MM.1S (cell line): ENCODE results near the gene MPDZ.

Source experiments
- EZH2phosphoT487 ChIP-seq: fragments of 300-600 bp; sonication (generic); IDR thresholded peaks from 2 replicates; pipeline ENCODE4 v1.6.1; 2018; ENCODE audit warnings: antibody characterized with exemption, low read length
- TF ChIP-seq, protein P1 (sequence below): fragments of 300-600 bp; sonication (generic); IDR thresholded peaks from 2 replicates; pipeline ENCODE4 v1.5.1; 2016; ENCODE audit warnings: antibody characterized with exemption, low read length, mixed read lengths

DNA sequence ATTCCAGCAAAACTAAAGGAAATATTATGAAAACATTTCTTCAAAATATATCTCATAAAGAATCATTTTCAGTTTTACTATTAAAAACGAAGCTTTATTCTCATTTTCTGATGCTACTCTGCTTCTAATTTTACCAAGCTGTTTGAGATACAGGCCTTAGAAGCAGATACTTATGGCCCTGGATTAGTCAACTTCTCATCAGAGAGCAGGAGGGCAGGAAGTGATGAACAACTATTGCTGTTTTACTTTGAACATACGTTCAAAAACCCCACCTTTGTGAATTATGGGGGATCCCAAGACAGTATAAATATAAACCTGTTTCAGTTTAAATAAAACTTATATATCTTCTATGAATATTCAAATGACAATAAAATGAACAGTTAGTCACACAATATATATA is 16.0 kb downstream of the MPDZ start:
- TF ChIP-seq, protein P1, sequence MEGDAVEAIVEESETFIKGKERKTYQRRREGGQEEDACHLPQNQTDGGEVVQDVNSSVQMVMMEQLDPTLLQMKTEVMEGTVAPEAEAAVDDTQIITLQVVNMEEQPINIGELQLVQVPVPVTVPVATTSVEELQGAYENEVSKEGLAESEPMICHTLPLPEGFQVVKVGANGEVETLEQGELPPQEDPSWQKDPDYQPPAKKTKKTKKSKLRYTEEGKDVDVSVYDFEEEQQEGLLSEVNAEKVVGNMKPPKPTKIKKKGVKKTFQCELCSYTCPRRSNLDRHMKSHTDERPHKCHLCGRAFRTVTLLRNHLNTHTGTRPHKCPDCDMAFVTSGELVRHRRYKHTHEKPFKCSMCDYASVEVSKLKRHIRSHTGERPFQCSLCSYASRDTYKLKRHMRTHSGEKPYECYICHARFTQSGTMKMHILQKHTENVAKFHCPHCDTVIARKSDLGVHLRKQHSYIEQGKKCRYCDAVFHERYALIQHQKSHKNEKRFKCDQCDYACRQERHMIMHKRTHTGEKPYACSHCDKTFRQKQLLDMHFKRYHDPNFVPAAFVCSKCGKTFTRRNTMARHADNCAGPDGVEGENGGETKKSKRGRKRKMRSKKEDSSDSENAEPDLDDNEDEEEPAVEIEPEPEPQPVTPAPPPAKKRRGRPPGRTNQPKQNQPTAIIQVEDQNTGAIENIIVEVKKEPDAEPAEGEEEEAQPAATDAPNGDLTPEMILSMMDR = no peak
- TF ChIP-seq EZH2phosphoT487 = no peak
